ENCODE data around the gene PBX2. TPM values are rescaled to one million over a fixed set of nuclear protein-coding genes. Genes with fewer than 3 reads are reported as not detected.

PBX2 gene
- total and polyA plus RNA-seq, 4 donors, result 1.5 to 52.5 (median 18.7) TPM

- no peak for DNase-seq (ENCODE audit: low spot score)
- peak overlapping the region in 2 of 3 donors; percentile 37 to 40 for H3K4me3 ChIP-seq (ENCODE audit: low read depth in 1 of 3, low read length in 3 of 3)
- TF ChIP-seq GABPA (IDR thresholded peaks at IDR 0.05 in 1 of 2, conservative IDR thresholded peaks at IDR 0.05 in 1 of 2) (no peak), YY1 (IDR thresholded peaks at IDR 0.05) (no peak), HNF4G (IDR thresholded peaks at IDR 0.05) (no peak), REST (IDR thresholded peaks at IDR 0.05) (no peak), JUND (IDR thresholded peaks at IDR 0.05) (no peak), NR2F2 (IDR thresholded peaks at IDR 0.05) (no peak)
- H3K27me3 ChIP-seq (ENCODE audit: control insufficient read depth in 4 of 4, insufficient read depth in 4 of 4, low read length in 3 of 4), result no peaks in the 10 kb centered on the region
- peaks cover 8 to 42% (median 27%) of the 10 kb centered on the region in 4 donors for H3K4me1 ChIP-seq (ENCODE audit: control insufficient read depth in 4 of 4, insufficient read depth in 4 of 4, low read length in 3 of 4)
- peak overlapping the region; percentile 75 to 97 for H3K27ac ChIP-seq (ENCODE audit: low read depth in 1 of 2, low read length in 2 of 2)
- H3K36me3 ChIP-seq (ENCODE audit: control insufficient read depth in 4 of 4, insufficient read depth in 3 of 4, low read depth in 1 of 4, low read length in 3 of 4), result peaks cover 0 to 8% (median 6%) of the 10 kb centered on the region in 4 donors
- no peaks in the 10 kb centered on the region for H3K9me3 ChIP-seq (ENCODE audit: control insufficient read depth in 4 of 4, low read length in 3 of 4)
- peak overlapping the region; percentile 48 to 73 for H3K9ac ChIP-seq (ENCODE audit: low read depth in 1 of 2, low read length in 2 of 2)
- WGBS, result 77% methylated on average over 15 of the region's 15 CpGs
Measured at GRCh38 chr6:32191696-32192607, 1.9 kb upstream of the PBX2 start.

GRCh38 chr6:32190911-32191677, 1.1 kb upstream of the PBX2 start:
- no peak for DNase-seq (ENCODE audit: low spot score)
- whole genome bisulfite sequencing, result 77% methylated on average over 8 of the region's 8 CpGs

DNA sequence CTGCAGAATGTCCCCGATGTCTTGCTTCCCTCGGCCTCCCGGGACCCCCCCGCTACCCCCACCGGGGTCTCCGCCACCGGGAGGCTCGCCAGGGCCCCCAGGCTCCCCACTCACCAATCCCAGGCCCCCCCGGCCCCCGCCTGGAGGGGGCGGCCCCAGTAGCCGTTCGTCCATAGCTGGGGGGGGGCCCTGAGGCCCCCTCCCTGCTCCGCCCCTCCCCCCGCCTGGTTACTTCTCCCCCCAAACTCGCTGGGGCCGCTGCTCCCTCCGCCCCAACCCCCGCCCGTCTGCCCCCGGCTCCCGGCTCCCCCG, 304 bp downstream of the PBX2 start:
- no peak for TF ChIP-seq YY1 (IDR thresholded peaks at IDR 0.05)
- no peak for TF ChIP-seq TAF1 (conservative IDR thresholded peaks at IDR 0.05)
- no peak for TF ChIP-seq HNF4A (conservative IDR thresholded peaks at IDR 0.05)
- TF ChIP-seq JUND (IDR thresholded peaks at IDR 0.05), result no peak
- TF ChIP-seq ATF3 (IDR thresholded peaks at IDR 0.05), result no peak
- TF ChIP-seq, protein P1, sequence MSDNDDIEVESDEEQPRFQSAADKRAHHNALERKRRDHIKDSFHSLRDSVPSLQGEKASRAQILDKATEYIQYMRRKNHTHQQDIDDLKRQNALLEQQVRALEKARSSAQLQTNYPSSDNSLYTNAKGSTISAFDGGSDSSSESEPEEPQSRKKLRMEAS (IDR thresholded peaks at IDR 0.05), result no peak
- no peak for TF ChIP-seq CTCF (IDR thresholded peaks at IDR 0.05; ENCODE audit: low read depth, low read length, missing input control)
- no peak for TF ChIP-seq FOXA2 (IDR thresholded peaks at IDR 0.05)
- Histone ChIP-seq H3K9ac (ENCODE audit: low read depth in 1 of 2, low read length in 2 of 2) (peak overlapping the region; percentile 88), H3K36me3 (ENCODE audit: control insufficient read depth in 4 of 4, insufficient read depth in 3 of 4, low read depth in 1 of 4, low read length in 3 of 4) (peaks cover 0 to 14% (median 8%) of the 10 kb centered on the region in 4 donors), H3K4me1 (ENCODE audit: control insufficient read depth in 4 of 4, insufficient read depth in 4 of 4, low read length in 3 of 4) (peaks cover 8 to 28% (median 17%) of the 10 kb centered on the region in 4 donors), H3K4me3 (ENCODE audit: low read depth in 1 of 3, low read length in 3 of 3) (peak overlapping the region; percentile 63 to 72 (median 72)), H3K27ac (ENCODE audit: low read depth in 1 of 2, low read length in 2 of 2) (peak overlapping the region; percentile 75 to 97), H3K9me3 (ENCODE audit: control insufficient read depth in 4 of 4, low read length in 3 of 4) (no peaks in the 10 kb centered on the region), H3K27me3 (ENCODE audit: control insufficient read depth in 4 of 4, insufficient read depth in 4 of 4, low read length in 3 of 4) (no peaks in the 10 kb centered on the region)
- DNase-seq (ENCODE audit: low spot score), result peak; percentile 53
- WGBS, result 13% methylated on average over 23 of the region's 23 CpGs

More at GRCh38 chr6:32190911-32191677, 1.1 kb upstream of the PBX2 start:
- peak overlapping the region; percentile 73 to 88 for H3K9ac ChIP-seq (ENCODE audit: low read depth in 1 of 2, low read length in 2 of 2)
- H3K36me3 ChIP-seq (ENCODE audit: control insufficient read depth in 4 of 4, insufficient read depth in 3 of 4, low read depth in 1 of 4, low read length in 3 of 4), result peaks cover 0 to 14% (median 8%) of the 10 kb centered on the region in 4 donors
- H3K9me3 ChIP-seq (ENCODE audit: control insufficient read depth in 4 of 4, low read length in 3 of 4), result no peaks in the 10 kb centered on the region
- H3K4me1 ChIP-seq (ENCODE audit: control insufficient read depth in 4 of 4, insufficient read depth in 4 of 4, low read length in 3 of 4), result peaks cover 8 to 34% (median 23%) of the 10 kb centered on the region in 4 donors
- peak overlapping the region; percentile 75 to 97 for H3K27ac ChIP-seq (ENCODE audit: low read depth in 1 of 2, low read length in 2 of 2)
- no peak for TF ChIP-seq FOXA2 (IDR thresholded peaks at IDR 0.05)
- H3K27me3 ChIP-seq (ENCODE audit: control insufficient read depth in 4 of 4, insufficient read depth in 4 of 4, low read length in 3 of 4), result no peaks in the 10 kb centered on the region
- peak overlapping the region in 1 of 3 donors; percentile 72 for H3K4me3 ChIP-seq (ENCODE audit: low read depth in 1 of 3, low read length in 3 of 3)
